Osteocyte (in vitro differentiated cells): ENCODE data around the gene DNM1. TPM values are rescaled to one million over a fixed set of nuclear protein-coding genes. Genes with fewer than 3 reads are reported as not detected.

ENCODE experiments used
- DNase-seq: peaks from one replicate; pipeline ENCODE4 v3.0.0; 2021; ENCODE audit warnings: mixed read lengths; ENCODE audit not compliant: unreplicated experiment; ENCODE audit errors: extremely low spot score
- H3K27ac Mint-ChIP-seq: one replicate; pipeline ENCODE4 v1.8.0; 2021; ENCODE audit warnings: mild to moderate bottlenecking, mixed read lengths; ENCODE audit not compliant: unreplicated experiment
- H3K27me3 Mint-ChIP-seq: one replicate; pipeline ENCODE4 v1.8.0; 2021; ENCODE audit warnings: mixed read lengths; ENCODE audit not compliant: unreplicated experiment
- H3K36me3 Mint-ChIP-seq: one replicate; pipeline ENCODE4 v1.8.0; 2021; ENCODE audit warnings: mixed read lengths; ENCODE audit not compliant: unreplicated experiment
- H3K4me1 Mint-ChIP-seq: one replicate; pipeline ENCODE4 v1.8.0; 2021; ENCODE audit warnings: mixed read lengths; ENCODE audit not compliant: unreplicated experiment
- H3K4me3 Mint-ChIP-seq: one replicate; pipeline ENCODE4 v1.8.0; 2021; ENCODE audit warnings: mild to moderate bottlenecking, moderate library complexity, mixed read lengths; ENCODE audit not compliant: unreplicated experiment
- H3K9me3 Mint-ChIP-seq: one replicate; pipeline ENCODE4 v1.8.0; 2021; ENCODE audit warnings: mixed read lengths; ENCODE audit not compliant: unreplicated experiment
- CTCF ChIP-seq: fragments of 200-600 bp; sonication (generic); IDR thresholded peaks from 2 replicates; pipeline ENCODE4 v1.5.0; 2021; ENCODE audit warnings: antibody characterized with exemption, mild to moderate bottlenecking, moderate library complexity
- total RNA-seq: library from RNA; stranded (reverse); gene quantifications from 2 replicates; pipeline ENCODE4 v1.2.1, GENCODE V29; 2021

DNM1 gene
- total RNA-seq, 1 donor from 2014 or later: 45.4 TPM

- H3K27me3 Mint-ChIP-seq: no peaks in the 10 kb centered on the region
- no peaks in the 10 kb centered on the region for H3K9me3 Mint-ChIP-seq
- no peak overlapping the region for H3K27ac Mint-ChIP-seq
- no peak for TF ChIP-seq CTCF
- H3K4me1 Mint-ChIP-seq: peaks cover 19% of the 10 kb centered on the region
- no peak overlapping the region for H3K4me3 Mint-ChIP-seq
- peaks cover 6% of the 10 kb centered on the region for H3K36me3 Mint-ChIP-seq
- DNase-seq: no peak
Observed at GRCh38 chr9:128193469-128194096, 9.6 kb upstream of the DNM1 start.

- Mint-ChIP-seq H3K4me3 (no peak overlapping the region), H3K9me3 (no peaks in the 10 kb centered on the region)
- no peak for TF ChIP-seq CTCF
Observed at GRCh38 chr9:128201441-128202369, 1.5 kb upstream of the DNM1 start.

GRCh38 chr9:128202648-128203023 lies 543 bp upstream of the DNM1 start:
- Mint-ChIP-seq H3K36me3 (no peaks in the 10 kb centered on the region), H3K4me1 (peaks cover 33% of the 10 kb centered on the region), H3K27me3 (no peaks in the 10 kb centered on the region), H3K27ac (peak overlapping the region; percentile 31), H3K9me3 (no peaks in the 10 kb centered on the region), H3K4me3 (peak overlapping the region; percentile 64)
- no peak for TF ChIP-seq CTCF
- no peak for DNase-seq

More at GRCh38 chr9:128201441-128202369, 1.5 kb upstream of the DNM1 start:
- peaks cover 28% of the 10 kb centered on the region for H3K4me1 Mint-ChIP-seq
- H3K27me3 Mint-ChIP-seq: no peaks in the 10 kb centered on the region
- H3K27ac Mint-ChIP-seq: peak overlapping the region; percentile 19
- no peak for DNase-seq
- no peaks in the 10 kb centered on the region for H3K36me3 Mint-ChIP-seq

- no peak for TF ChIP-seq CTCF
- H3K4me3 Mint-ChIP-seq: peak overlapping the region; percentile 77
- H3K36me3 Mint-ChIP-seq: no peaks in the 10 kb centered on the region
- H3K4me1 Mint-ChIP-seq: peaks cover 36% of the 10 kb centered on the region
- H3K9me3 Mint-ChIP-seq: no peaks in the 10 kb centered on the region
- no peaks in the 10 kb centered on the region for H3K27me3 Mint-ChIP-seq
- no peak for DNase-seq
- H3K27ac Mint-ChIP-seq: peak overlapping the region; percentile 71
Observed at GRCh38 chr9:128203707-128204551, 750 bp downstream of the DNM1 start.
